Mammary epithelial cell (primary cell): ENCODE measurements around the gene STAB2.

ENCODE experiments used
- EZH2 ChIP-seq: IDR thresholded peaks from 2 replicates; pipeline ENCODE4 v1.6.1; 2012; ENCODE audit warnings: low read length, inconsistent platforms, borderline replicate concordance
- TF ChIP-seq, protein P1 (sequence below), 2 donors: IDR thresholded peaks in 1 of 2; conservative IDR thresholded peaks in 1 of 2; 2 replicates each; pipeline ENCODE4 v1.5.1; 2011 to 2012; ENCODE audit warnings: inconsistent platforms in 2 of 2, low read length in 2 of 2, mild to moderate bottlenecking in 2 of 2, control low read depth in 1 of 2, low read depth in 1 of 2; ENCODE audit not compliant: insufficient read depth in 1 of 2; ENCODE audit errors: extremely low read depth in 1 of 2

DNA sequence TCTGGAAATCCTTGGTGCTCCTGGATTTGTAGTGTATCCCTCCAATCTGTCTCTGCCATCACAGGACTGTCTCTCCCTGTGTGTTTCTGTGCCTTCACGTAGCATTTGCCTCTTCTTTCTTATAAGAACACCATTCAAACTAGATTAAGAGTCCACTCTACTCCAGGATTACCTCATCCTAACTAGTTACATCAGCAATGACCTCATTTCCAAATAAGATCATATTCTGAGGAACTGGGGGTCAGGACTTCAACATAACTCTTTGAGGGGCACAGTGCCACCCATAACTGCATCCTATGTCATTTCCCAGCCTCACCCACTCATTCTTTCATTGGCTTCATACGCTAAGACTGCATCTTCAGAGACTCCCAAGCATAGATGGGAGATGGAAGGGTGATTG is 147.8 kb downstream of the STAB2 start:
- TF ChIP-seq, protein P1, sequence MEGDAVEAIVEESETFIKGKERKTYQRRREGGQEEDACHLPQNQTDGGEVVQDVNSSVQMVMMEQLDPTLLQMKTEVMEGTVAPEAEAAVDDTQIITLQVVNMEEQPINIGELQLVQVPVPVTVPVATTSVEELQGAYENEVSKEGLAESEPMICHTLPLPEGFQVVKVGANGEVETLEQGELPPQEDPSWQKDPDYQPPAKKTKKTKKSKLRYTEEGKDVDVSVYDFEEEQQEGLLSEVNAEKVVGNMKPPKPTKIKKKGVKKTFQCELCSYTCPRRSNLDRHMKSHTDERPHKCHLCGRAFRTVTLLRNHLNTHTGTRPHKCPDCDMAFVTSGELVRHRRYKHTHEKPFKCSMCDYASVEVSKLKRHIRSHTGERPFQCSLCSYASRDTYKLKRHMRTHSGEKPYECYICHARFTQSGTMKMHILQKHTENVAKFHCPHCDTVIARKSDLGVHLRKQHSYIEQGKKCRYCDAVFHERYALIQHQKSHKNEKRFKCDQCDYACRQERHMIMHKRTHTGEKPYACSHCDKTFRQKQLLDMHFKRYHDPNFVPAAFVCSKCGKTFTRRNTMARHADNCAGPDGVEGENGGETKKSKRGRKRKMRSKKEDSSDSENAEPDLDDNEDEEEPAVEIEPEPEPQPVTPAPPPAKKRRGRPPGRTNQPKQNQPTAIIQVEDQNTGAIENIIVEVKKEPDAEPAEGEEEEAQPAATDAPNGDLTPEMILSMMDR (conservative IDR thresholded peaks at IDR 0.05 in 1 of 2, IDR thresholded peaks at IDR 0.05 in 1 of 2; ENCODE audit: extremely low read depth in 1 of 2, insufficient read depth in 1 of 2, low read depth in 1 of 2, low read length in 2 of 2) = no peak
- TF ChIP-seq EZH2 = no peak
